PFSK-1 (cell line): ENCODE measurements around the gene OSGIN1.

Experiments
- FOXP2 ChIP-seq: optimal IDR thresholded peaks from 2 replicates; pipeline ENCODE3; 2011; ENCODE audit warnings: borderline replicate concordance, control low read depth, inconsistent platforms; ENCODE audit not compliant: insufficient read depth; ENCODE audit errors: extremely low read length, extremely low read depth
- POLR2AphosphoS5 ChIP-seq: IDR thresholded peaks from 2 replicates; pipeline ENCODE4 v1.6.1; 2012; ENCODE audit warnings: low read depth, mild to moderate bottlenecking, control low read depth, low read length, moderate library complexity
- SIN3A ChIP-seq: IDR thresholded peaks from 2 replicates; pipeline ENCODE4 v1.6.1; 2012; ENCODE audit warnings: mild to moderate bottlenecking, low read length, moderate library complexity, borderline replicate concordance; ENCODE audit not compliant: insufficient read depth
- TAF1 ChIP-seq: IDR thresholded peaks from 2 replicates; pipeline ENCODE4 v1.6.1; 2012; ENCODE audit warnings: low read length, control low read depth, borderline replicate concordance; ENCODE audit not compliant: insufficient read depth
- TF ChIP-seq, protein P1 (sequence below), 2 experiments: IDR thresholded peaks; 2 replicates each; pipeline versions ENCODE4 v1.6.1 to v1.8.0; 2011 to 2012; ENCODE audit warnings: low read depth in 2 of 2, low read length in 2 of 2, control low read depth in 1 of 2, inconsistent platforms in 1 of 2, mild to moderate bottlenecking in 1 of 2, moderate library complexity in 1 of 2; ENCODE audit not compliant: insufficient read depth in 1 of 2

The OSGIN1 gene

DNA sequence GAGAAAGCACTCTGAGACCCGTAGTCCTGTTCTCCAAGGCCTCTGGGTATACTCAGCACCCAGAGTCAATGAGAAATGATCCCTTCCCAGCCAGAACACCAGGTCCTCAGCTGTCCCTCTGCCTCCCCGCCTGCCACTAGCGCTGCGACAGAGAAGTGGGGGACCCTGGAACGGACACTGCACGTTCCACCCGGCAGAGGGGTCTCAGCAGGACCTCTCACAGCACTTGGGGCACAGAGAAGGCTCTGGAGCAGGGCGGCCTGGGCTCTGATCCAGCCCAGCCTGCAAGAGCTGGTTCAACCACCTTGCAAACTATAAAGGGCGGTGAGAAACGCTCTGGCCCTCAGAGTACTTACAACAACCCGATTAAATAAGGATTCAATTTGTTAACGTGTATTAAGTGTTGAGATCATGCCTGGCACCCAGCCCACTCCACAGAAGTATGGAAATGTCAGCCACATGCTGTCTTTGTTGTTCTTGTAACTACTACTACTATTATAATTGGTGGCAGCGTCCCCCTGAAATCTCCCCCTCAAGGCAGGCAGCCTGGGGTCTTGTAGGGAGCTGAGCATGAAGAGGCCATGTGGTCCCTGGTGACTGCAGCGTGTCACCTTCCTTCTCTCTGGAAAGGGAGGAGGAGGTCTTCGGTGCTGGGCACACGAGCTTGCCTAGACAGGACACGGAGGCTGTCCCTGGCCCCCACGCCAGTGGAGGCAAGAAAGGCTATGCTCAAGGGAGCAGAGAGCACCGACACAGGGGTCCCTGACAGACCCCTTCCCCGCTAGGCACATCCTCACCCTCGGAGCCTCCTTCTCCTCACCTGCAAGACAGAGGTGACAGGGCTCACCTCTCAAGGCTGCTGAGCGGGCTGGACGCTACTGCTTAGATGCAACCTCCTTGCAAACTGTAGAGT lies 2.4 kb downstream of the OSGIN1 start:
- TF ChIP-seq FOXP2 (no peak), TAF1 (no peak)
- TF ChIP-seq, protein P1, sequence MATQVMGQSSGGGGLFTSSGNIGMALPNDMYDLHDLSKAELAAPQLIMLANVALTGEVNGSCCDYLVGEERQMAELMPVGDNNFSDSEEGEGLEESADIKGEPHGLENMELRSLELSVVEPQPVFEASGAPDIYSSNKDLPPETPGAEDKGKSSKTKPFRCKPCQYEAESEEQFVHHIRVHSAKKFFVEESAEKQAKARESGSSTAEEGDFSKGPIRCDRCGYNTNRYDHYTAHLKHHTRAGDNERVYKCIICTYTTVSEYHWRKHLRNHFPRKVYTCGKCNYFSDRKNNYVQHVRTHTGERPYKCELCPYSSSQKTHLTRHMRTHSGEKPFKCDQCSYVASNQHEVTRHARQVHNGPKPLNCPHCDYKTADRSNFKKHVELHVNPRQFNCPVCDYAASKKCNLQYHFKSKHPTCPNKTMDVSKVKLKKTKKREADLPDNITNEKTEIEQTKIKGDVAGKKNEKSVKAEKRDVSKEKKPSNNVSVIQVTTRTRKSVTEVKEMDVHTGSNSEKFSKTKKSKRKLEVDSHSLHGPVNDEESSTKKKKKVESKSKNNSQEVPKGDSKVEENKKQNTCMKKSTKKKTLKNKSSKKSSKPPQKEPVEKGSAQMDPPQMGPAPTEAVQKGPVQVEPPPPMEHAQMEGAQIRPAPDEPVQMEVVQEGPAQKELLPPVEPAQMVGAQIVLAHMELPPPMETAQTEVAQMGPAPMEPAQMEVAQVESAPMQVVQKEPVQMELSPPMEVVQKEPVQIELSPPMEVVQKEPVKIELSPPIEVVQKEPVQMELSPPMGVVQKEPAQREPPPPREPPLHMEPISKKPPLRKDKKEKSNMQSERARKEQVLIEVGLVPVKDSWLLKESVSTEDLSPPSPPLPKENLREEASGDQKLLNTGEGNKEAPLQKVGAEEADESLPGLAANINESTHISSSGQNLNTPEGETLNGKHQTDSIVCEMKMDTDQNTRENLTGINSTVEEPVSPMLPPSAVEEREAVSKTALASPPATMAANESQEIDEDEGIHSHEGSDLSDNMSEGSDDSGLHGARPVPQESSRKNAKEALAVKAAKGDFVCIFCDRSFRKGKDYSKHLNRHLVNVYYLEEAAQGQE (IDR thresholded peaks at IDR 0.05; ENCODE audit: insufficient read depth in 1 of 2, low read depth in 2 of 2, low read length in 2 of 2) = no peak

DNA sequence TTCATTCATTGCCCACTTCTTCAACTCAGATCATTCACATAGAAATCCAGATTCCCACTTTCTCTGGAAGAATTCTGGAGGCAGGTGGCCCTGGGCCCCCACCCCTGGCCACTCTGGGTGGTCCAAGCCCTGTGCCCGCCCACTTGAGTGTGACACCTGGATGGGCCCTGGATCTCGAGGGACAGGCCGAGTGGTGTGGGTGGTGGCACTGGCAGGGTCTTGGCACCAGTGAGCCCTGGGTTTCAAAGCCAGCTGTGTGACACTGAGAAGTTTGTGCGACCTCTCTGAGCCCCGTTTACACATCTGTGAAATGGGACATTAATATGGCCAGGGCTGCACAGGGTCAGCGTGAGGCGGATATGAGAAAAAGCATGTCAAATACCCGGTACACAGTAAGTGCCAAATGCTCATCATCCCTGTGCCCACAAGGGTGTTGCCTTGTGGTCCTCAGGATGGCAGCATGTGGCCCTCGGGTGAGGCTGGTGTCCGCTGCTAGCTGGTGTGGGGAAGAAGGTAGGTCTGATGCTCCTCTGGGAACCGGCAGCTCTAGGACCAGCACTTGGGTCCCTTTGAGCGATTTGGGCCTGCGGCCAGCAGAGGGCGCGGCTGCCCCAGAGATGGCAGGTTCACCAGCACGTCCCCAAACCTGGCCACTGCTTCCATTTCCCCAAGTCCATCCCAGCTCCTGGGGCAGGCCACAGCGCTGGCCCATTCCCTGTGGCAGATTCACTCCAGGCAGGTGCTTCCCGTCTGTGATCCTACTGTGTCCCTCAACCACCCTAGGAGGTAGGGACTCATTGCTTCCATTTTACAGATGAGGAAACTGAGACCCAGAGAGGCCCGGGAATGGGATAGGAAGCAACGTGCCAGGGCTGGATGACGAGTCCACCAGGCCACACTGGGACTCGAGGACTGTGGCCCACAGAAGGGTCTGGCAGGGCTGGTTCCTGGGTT lies 3.6 kb downstream of the OSGIN1 start:
- TF ChIP-seq, protein P1 (IDR thresholded peaks at IDR 0.05; ENCODE audit: insufficient read depth in 1 of 2, low read depth in 2 of 2, low read length in 2 of 2) = no peak
- TF ChIP-seq TAF1 (no peak), FOXP2 (no peak)

DNA sequence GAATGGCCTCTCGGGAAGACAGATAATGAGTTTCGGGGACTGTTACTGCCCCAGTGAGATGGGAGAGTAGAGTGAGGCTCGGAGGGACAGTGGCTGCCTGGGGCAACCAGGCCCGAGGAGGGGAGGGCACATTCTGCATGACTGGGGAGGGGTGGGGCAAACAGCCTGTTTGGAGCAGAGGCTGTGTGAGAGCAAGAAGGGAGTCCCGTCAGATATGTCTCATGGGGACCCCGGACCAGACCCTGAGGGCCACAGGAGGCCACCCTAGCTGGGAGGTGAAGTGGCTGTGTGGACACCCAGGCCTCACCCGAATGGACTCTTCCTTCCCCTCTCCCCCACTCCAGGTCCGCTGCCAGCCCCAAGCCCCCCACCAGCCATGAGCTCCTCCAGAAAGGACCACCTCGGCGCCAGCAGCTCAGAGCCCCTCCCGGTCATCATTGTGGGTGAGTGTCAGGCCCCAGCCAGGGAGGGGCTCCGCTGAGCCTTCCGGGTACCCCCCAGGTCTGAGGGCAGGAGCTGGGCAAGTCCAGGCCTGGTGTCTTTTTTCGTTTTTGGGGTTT lies 4.3 kb downstream of the OSGIN1 start:
- no peak for TF ChIP-seq POLR2AphosphoS5
- TF ChIP-seq TAF1 = no peak
- TF ChIP-seq SIN3A = no peak
- no peak for TF ChIP-seq FOXP2
- TF ChIP-seq, protein P1 (IDR thresholded peaks at IDR 0.05; ENCODE audit: insufficient read depth in 1 of 2, low read depth in 2 of 2, low read length in 2 of 2) = no peak

DNA sequence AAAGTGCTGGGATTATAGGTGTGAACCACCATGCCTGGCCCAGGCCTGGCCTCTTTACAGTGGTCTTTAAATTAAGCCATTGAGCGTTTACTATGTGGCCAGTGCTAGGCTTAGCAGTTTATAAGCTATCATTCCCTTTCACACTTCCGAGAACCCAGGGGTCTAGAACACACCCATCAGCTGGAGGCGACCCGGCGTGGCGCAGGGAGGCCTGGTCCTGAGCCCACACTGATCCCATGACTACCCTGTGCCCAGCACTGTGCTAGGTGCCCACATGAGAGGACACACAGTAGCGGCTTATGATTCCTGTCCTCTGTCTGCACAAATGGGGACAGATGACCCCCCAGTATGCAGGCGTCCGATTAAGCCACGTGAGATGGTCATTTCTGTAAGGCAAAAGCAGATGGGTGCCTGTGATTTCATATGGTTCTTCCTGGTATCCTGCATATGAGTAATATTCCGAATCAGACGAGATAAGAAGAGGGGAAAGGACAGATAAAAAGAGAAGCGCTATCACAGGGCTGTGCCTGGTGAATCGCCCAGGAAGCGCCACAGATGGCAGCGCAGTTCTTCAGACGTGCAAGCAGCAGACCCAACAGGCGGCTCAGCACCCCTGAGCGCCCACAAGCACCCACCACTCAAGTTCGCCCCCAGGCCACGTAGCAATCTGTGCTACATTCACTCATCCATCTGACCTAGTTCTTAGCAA lies 5.3 kb downstream of the OSGIN1 start:
- TF ChIP-seq POLR2AphosphoS5 (no peak), TAF1 (no peak), SIN3A (no peak), FOXP2 (no peak)
- TF ChIP-seq, protein P1 (IDR thresholded peaks at IDR 0.05; ENCODE audit: insufficient read depth in 1 of 2, low read depth in 2 of 2, low read length in 2 of 2) = no peak
